H1 (cell line): Measurements from ENCODE around the gene PPOX.

ENCODE experiments used
- SIRT6 ChIP-seq: IDR thresholded peaks from one replicate; pipeline ENCODE4 v1.7.1; 2012; ENCODE audit warnings: low read length, inconsistent platforms
- TF ChIP-seq, protein P1 (sequence below), 3 experiments: IDR thresholded peaks; 1 replicate in 2 of 3; 2 replicates in 1 of 3; pipeline versions ENCODE4 v1.5.1 to v1.6.1; 2011; ENCODE audit warnings: low read length in 3 of 3, mild to moderate bottlenecking in 3 of 3, inconsistent platforms in 2 of 3, low read depth in 1 of 3, moderate library complexity in 1 of 3; ENCODE audit not compliant: insufficient read depth in 1 of 3; ENCODE audit errors: control extremely low read depth in 1 of 3

GRCh38 chr1:161197560-161198193, 31.5 kb downstream of the PPOX start:
- TF ChIP-seq, protein P1, sequence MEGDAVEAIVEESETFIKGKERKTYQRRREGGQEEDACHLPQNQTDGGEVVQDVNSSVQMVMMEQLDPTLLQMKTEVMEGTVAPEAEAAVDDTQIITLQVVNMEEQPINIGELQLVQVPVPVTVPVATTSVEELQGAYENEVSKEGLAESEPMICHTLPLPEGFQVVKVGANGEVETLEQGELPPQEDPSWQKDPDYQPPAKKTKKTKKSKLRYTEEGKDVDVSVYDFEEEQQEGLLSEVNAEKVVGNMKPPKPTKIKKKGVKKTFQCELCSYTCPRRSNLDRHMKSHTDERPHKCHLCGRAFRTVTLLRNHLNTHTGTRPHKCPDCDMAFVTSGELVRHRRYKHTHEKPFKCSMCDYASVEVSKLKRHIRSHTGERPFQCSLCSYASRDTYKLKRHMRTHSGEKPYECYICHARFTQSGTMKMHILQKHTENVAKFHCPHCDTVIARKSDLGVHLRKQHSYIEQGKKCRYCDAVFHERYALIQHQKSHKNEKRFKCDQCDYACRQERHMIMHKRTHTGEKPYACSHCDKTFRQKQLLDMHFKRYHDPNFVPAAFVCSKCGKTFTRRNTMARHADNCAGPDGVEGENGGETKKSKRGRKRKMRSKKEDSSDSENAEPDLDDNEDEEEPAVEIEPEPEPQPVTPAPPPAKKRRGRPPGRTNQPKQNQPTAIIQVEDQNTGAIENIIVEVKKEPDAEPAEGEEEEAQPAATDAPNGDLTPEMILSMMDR (IDR thresholded peaks at IDR 0.05; ENCODE audit: control extremely low read depth in 1 of 3, insufficient read depth in 1 of 3, low read depth in 1 of 3, low read length in 3 of 3): no peak
- TF ChIP-seq SIRT6: no peak
